ENCODE results near the gene SUSD6.
"Not testable (repeated sequence)": the region's sequence is repeated elsewhere in the genome, so short reads cannot be mapped to it uniquely, and the experiment has no call there.

The SUSD6 gene

GRCh38 chr14:69699243-69699642, 87.8 kb downstream of the SUSD6 start:
- Mint-ChIP-seq H3K36me3 (peaks cover 17 to 36% of the 10 kb centered on the region in 2 donors), H3K27ac (peak overlapping the region; percentile 60), H3K4me1 (peaks cover 79 to 99% of the 10 kb centered on the region in 2 donors)
- H3K27me3 Mint-ChIP-seq; H3K9me3 Mint-ChIP-seq; H3K4me3 Mint-ChIP-seq; ATAC-seq (replicated peaks); DNase-seq: not testable (repeated sequence)

- Mint-ChIP-seq H3K9me3 (no peaks in the 10 kb centered on the region), H3K4me3 (no peak overlapping the region), H3K27ac (peak overlapping the region; percentile 37), H3K27me3 (no peaks in the 10 kb centered on the region), H3K36me3 (peaks cover 21 to 41% of the 10 kb centered on the region in 2 donors), H3K4me1 (peaks cover 76 to 99% of the 10 kb centered on the region in 2 donors)
- DNase-seq = no peak
- ATAC-seq (replicated peaks) = no peak
These were observed 88.4 kb downstream of the SUSD6 start for GRCh38 chr14:69699748-69700303.

- H3K4me3 Mint-ChIP-seq = no peak overlapping the region
- H3K36me3 Mint-ChIP-seq = peaks cover 21 to 41% of the 10 kb centered on the region in 2 donors
- H3K4me1 Mint-ChIP-seq = peaks cover 68 to 99% of the 10 kb centered on the region in 2 donors
- no peaks in the 10 kb centered on the region for H3K27me3 Mint-ChIP-seq
- ATAC-seq (replicated peaks) = no peak
- DNase-seq = no peak
- H3K27ac Mint-ChIP-seq = peak overlapping the region; percentile 42
- H3K9me3 Mint-ChIP-seq = no peaks in the 10 kb centered on the region
These were observed 89.2 kb downstream of the SUSD6 start for GRCh38 chr14:69700575-69700974.

- Mint-ChIP-seq H3K9me3 (no peaks in the 10 kb centered on the region), H3K27ac (peak overlapping the region; percentile 47), H3K4me3 (peak overlapping the region in 1 of 2 donors; percentile 4), H3K4me1 (peaks cover 62 to 97% of the 10 kb centered on the region in 2 donors), H3K27me3 (no peaks in the 10 kb centered on the region), H3K36me3 (peaks cover 25 to 47% of the 10 kb centered on the region in 2 donors)
- no peak for ATAC-seq (replicated peaks)
- DNase-seq = no peak
These were observed 89.9 kb downstream of the SUSD6 start for GRCh38 chr14:69701291-69701690.

- no peaks in the 10 kb centered on the region for H3K27me3 Mint-ChIP-seq
- H3K36me3 Mint-ChIP-seq = peaks cover 27 to 49% of the 10 kb centered on the region in 2 donors
- H3K9me3 Mint-ChIP-seq = no peaks in the 10 kb centered on the region
- ATAC-seq (replicated peaks) (peak; percentile 71 to 74), DNase-seq (no peak)
- peak overlapping the region; percentile 67 for H3K27ac Mint-ChIP-seq
- H3K4me1 Mint-ChIP-seq = peaks cover 58 to 94% of the 10 kb centered on the region in 2 donors
- no peak overlapping the region for H3K4me3 Mint-ChIP-seq
These were observed 90.5 kb downstream of the SUSD6 start for GRCh38 chr14:69701857-69702256.

- peak overlapping the region; percentile 39 for H3K27ac Mint-ChIP-seq
- peak overlapping the region; percentile 22 to 67 for H3K4me3 Mint-ChIP-seq
- H3K4me1 Mint-ChIP-seq = peaks cover 53 to 94% of the 10 kb centered on the region in 2 donors
- DNase-seq = no peak
- no peaks in the 10 kb centered on the region for H3K27me3 Mint-ChIP-seq
- peaks cover 29 to 51% of the 10 kb centered on the region in 2 donors for H3K36me3 Mint-ChIP-seq
- H3K9me3 Mint-ChIP-seq = no peaks in the 10 kb centered on the region
- ATAC-seq (replicated peaks) = peak; percentile 41 to 46
These were observed 91.9 kb downstream of the SUSD6 start for GRCh38 chr14:69703047-69704039.

GRCh38 chr14:69704319-69704718, 92.9 kb downstream of the SUSD6 start:
- peaks cover 30 to 48% of the 10 kb centered on the region in 2 donors for H3K36me3 Mint-ChIP-seq
- H3K4me1 Mint-ChIP-seq = peaks cover 48 to 91% of the 10 kb centered on the region in 2 donors
- no peak overlapping the region for H3K27ac Mint-ChIP-seq

GRCh38 chr14:69705706-69706105, 94.3 kb downstream of the SUSD6 start:
- Mint-ChIP-seq H3K4me1 (peaks cover 42 to 84% of the 10 kb centered on the region in 2 donors), H3K4me3 (no peak overlapping the region), H3K9me3 (no peaks in the 10 kb centered on the region), H3K27ac (peak overlapping the region; percentile 31), H3K36me3 (peaks cover 29 to 47% of the 10 kb centered on the region in 2 donors), H3K27me3 (no peaks in the 10 kb centered on the region)
- ATAC-seq (replicated peaks) = no peak
- no peak for DNase-seq

More at GRCh38 chr14:69704319-69704718, 92.9 kb downstream of the SUSD6 start:
- Mint-ChIP-seq H3K9me3 (no peaks in the 10 kb centered on the region), H3K27me3 (no peaks in the 10 kb centered on the region), H3K4me3 (no peak overlapping the region)
- ATAC-seq (replicated peaks) = no peak
- no peak for DNase-seq

GRCh38 chr14:69708049-69708448, 96.7 kb downstream of the SUSD6 start:
- peaks cover 28 to 81% of the 10 kb centered on the region in 2 donors for H3K4me1 Mint-ChIP-seq
- H3K4me3 Mint-ChIP-seq = no peak overlapping the region
- H3K27me3 Mint-ChIP-seq = no peaks in the 10 kb centered on the region
- H3K36me3 Mint-ChIP-seq = peaks cover 42 to 62% of the 10 kb centered on the region in 2 donors
- H3K27ac Mint-ChIP-seq = no peak overlapping the region
- DNase-seq (no peak), ATAC-seq (replicated peaks) (peak; percentile 85 to 88)
- H3K9me3 Mint-ChIP-seq = no peaks in the 10 kb centered on the region

- no peaks in the 10 kb centered on the region for H3K27me3 Mint-ChIP-seq
- no peak for DNase-seq
- peak overlapping the region; percentile 71 for H3K27ac Mint-ChIP-seq
These were observed 97.5 kb downstream of the SUSD6 start for GRCh38 chr14:69708586-69709560.

GRCh38 chr14:69710378-69710777, 99.0 kb downstream of the SUSD6 start:
- H3K36me3 Mint-ChIP-seq = peaks cover 42 to 58% of the 10 kb centered on the region in 2 donors
- DNase-seq (no peak), ATAC-seq (replicated peaks) (no peak)
- no peak overlapping the region for H3K4me3 Mint-ChIP-seq
- H3K9me3 Mint-ChIP-seq = no peaks in the 10 kb centered on the region
- H3K27me3 Mint-ChIP-seq = no peaks in the 10 kb centered on the region
- H3K4me1 Mint-ChIP-seq = peaks cover 13 to 63% of the 10 kb centered on the region in 2 donors
- H3K27ac Mint-ChIP-seq = no peak overlapping the region

More at GRCh38 chr14:69708586-69709560, 97.5 kb downstream of the SUSD6 start:
- Mint-ChIP-seq H3K4me3 (no peak overlapping the region), H3K9me3 (no peaks in the 10 kb centered on the region), H3K36me3 (peaks cover 46 to 59% of the 10 kb centered on the region in 2 donors), H3K4me1 (peaks cover 19 to 78% of the 10 kb centered on the region in 2 donors)
- peak; percentile 62 to 79 for ATAC-seq (replicated peaks)

GRCh38 chr14:69711065-69711464, 99.7 kb downstream of the SUSD6 start:
- no peaks in the 10 kb centered on the region for H3K27me3 Mint-ChIP-seq
- no peak for ATAC-seq (replicated peaks)
- H3K4me3 Mint-ChIP-seq = no peak overlapping the region
- H3K9me3 Mint-ChIP-seq = no peaks in the 10 kb centered on the region
- peak overlapping the region; percentile 37 for H3K27ac Mint-ChIP-seq
- no peak for DNase-seq
- H3K4me1 Mint-ChIP-seq = peaks cover 17 to 61% of the 10 kb centered on the region in 2 donors
- H3K36me3 Mint-ChIP-seq = peaks cover 42 to 59% of the 10 kb centered on the region in 2 donors

- no peak for ATAC-seq (replicated peaks)
- Mint-ChIP-seq H3K27me3 (no peaks in the 10 kb centered on the region), H3K4me3 (no peak overlapping the region), H3K9me3 (no peaks in the 10 kb centered on the region), H3K4me1 (peaks cover 20 to 65% of the 10 kb centered on the region in 2 donors), H3K36me3 (peaks cover 41 to 57% of the 10 kb centered on the region in 2 donors), H3K27ac (peak overlapping the region; percentile 37)
- no peak for DNase-seq
These were observed 100.1 kb downstream of the SUSD6 start for GRCh38 chr14:69711477-69711876.
